ENCODE measurements around the gene CHST15. TPM values are rescaled to one million over a fixed set of nuclear protein-coding genes. Genes with fewer than 3 reads are reported as not detected.

The CHST15 gene
- total and polyA plus RNA-seq, 2 experiments from 2014 or later: 0.06 to 0.11 TPM

- Histone ChIP-seq H3K4me1 (ENCODE audit: insufficient read depth) (no peaks in the 10 kb centered on the region), H3K9me3 (ENCODE audit: low read depth) (no peaks in the 10 kb centered on the region), H3K9me2 (ENCODE audit: insufficient read depth) (no peaks in the 10 kb centered on the region), H3F3A (ENCODE audit: insufficient read depth) (no peaks in the 10 kb centered on the region), H3K79me2 (ENCODE audit: insufficient read depth) (no peaks in the 10 kb centered on the region), H2AFZ (no peak overlapping the region), H3K4me3 (no peak overlapping the region), H3K27ac (no peak overlapping the region), H3K9ac (no peak overlapping the region), H3K4me2 (ENCODE audit: unreplicated experiment) (no peak overlapping the region), H4K20me1 (ENCODE audit: insufficient read depth) (no peaks in the 10 kb centered on the region), H3K36me3 (ENCODE audit: low read depth) (no peaks in the 10 kb centered on the region), H3K27me3 (replicated peaks; ENCODE audit: insufficient read depth) (peaks cover 72% of the 10 kb centered on the region)
- in situ Hi-C loops (cut with MboI): no loop called here
- TF ChIP-seq EZH2 (IDR thresholded peaks at IDR 0.05; ENCODE audit: insufficient read depth, poor library complexity, severe bottlenecking) (no peak), EZH2phosphoT487 (IDR thresholded peaks at IDR 0.05; ENCODE audit: insufficient read depth, low read depth) (no peak)
- WGBS, 2 experiments (ENCODE audit: low coverage in 1 of 2, low lambda C conversion rate in 2 of 2, missing lambda C conversion rate in 2 of 2): 22 to 25% methylated on average over 13 of the region's 13 CpGs
- DNase-seq: peak; percentile 18
Measured at GRCh38 chr10:124019886-124020797, 73.3 kb downstream of the CHST15 start.

DNA sequence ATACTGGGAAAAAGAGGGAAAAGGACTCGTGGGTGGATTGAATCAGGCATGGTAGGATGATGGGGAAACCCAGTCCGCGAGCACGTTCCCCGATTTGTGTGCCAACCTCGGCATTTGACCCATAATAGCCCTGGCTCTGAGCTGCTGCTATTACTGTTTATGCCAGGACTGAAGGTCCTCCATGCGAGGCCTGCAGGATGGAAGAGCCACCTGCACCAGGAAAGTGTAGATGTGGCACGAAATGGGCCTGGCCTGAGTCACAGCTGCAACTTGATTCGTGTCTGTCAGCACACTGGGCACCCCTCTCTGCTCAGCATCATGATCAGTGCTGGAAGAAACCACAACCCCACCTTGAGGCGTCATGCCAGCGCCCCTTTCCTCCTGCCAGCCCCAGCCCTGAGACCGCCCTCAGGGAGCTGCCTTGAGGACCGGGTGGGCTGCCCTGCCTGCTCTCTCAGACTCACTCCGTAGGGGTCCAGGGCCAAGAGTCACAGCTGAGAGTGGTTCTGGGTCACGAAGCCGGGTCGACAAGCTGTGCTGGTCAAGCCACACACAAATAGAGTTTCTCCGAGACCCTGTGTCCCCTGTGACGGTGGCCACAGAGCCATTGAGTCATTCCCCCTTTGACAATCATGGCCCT lies 74.4 kb downstream of the CHST15 start:
- no peaks in the 10 kb centered on the region for H3K9me2 ChIP-seq (ENCODE audit: insufficient read depth)
- H3K4me1 ChIP-seq (ENCODE audit: insufficient read depth): no peaks in the 10 kb centered on the region
- no peak overlapping the region for H3K4me3 ChIP-seq
- H3K36me3 ChIP-seq (ENCODE audit: low read depth): no peaks in the 10 kb centered on the region
- H3K27ac ChIP-seq: no peak overlapping the region
- H3K27me3 ChIP-seq (replicated peaks; ENCODE audit: insufficient read depth): peaks cover 60% of the 10 kb centered on the region
- H2AFZ ChIP-seq: no peak overlapping the region
- TF ChIP-seq EZH2phosphoT487 (IDR thresholded peaks at IDR 0.05; ENCODE audit: insufficient read depth, low read depth): no peak
- TF ChIP-seq EZH2 (IDR thresholded peaks at IDR 0.05; ENCODE audit: insufficient read depth, poor library complexity, severe bottlenecking): no peak
- 72 to 73% methylated on average over 19 of the region's 19 CpGs for WGBS, 2 experiments (ENCODE audit: low coverage in 1 of 2, low lambda C conversion rate in 2 of 2, missing lambda C conversion rate in 2 of 2)
- H3K9me3 ChIP-seq (ENCODE audit: low read depth): no peaks in the 10 kb centered on the region
- H3K79me2 ChIP-seq (ENCODE audit: insufficient read depth): no peaks in the 10 kb centered on the region
- in situ Hi-C loops (cut with MboI): no loop called here
- no peaks in the 10 kb centered on the region for H4K20me1 ChIP-seq (ENCODE audit: insufficient read depth)
- H3K4me2 ChIP-seq (ENCODE audit: unreplicated experiment): no peak overlapping the region
- no peak for DNase-seq
- no peaks in the 10 kb centered on the region for H3F3A ChIP-seq (ENCODE audit: insufficient read depth)
- H3K9ac ChIP-seq: no peak overlapping the region

- H3K9me3 ChIP-seq (ENCODE audit: low read depth): no peaks in the 10 kb centered on the region
- H3K79me2 ChIP-seq (ENCODE audit: insufficient read depth): no peaks in the 10 kb centered on the region
- H2AFZ ChIP-seq: no peak overlapping the region
- no peaks in the 10 kb centered on the region for H3K4me1 ChIP-seq (ENCODE audit: insufficient read depth)
- H3K9ac ChIP-seq: no peak overlapping the region
- H3F3A ChIP-seq (ENCODE audit: insufficient read depth): no peaks in the 10 kb centered on the region
- no peaks in the 10 kb centered on the region for H3K36me3 ChIP-seq (ENCODE audit: low read depth)
- no peaks in the 10 kb centered on the region for H4K20me1 ChIP-seq (ENCODE audit: insufficient read depth)
- no peak for TF ChIP-seq EZH2phosphoT487 (IDR thresholded peaks at IDR 0.05; ENCODE audit: insufficient read depth, low read depth)
- no peak for TF ChIP-seq EZH2 (IDR thresholded peaks at IDR 0.05; ENCODE audit: insufficient read depth, poor library complexity, severe bottlenecking)
- no peak overlapping the region for H3K27ac ChIP-seq
- in situ Hi-C loops (cut with MboI): no loop called here
- no peaks in the 10 kb centered on the region for H3K9me2 ChIP-seq (ENCODE audit: insufficient read depth)
- no peak for DNase-seq
- H3K4me3 ChIP-seq: no peak overlapping the region
- H3K4me2 ChIP-seq (ENCODE audit: unreplicated experiment): no peak overlapping the region
- H3K27me3 ChIP-seq (replicated peaks; ENCODE audit: insufficient read depth): peaks cover 54% of the 10 kb centered on the region
- 41 to 58% methylated on average over 5 of the region's 5 CpGs for WGBS, 2 experiments (ENCODE audit: low coverage in 1 of 2, low lambda C conversion rate in 2 of 2, missing lambda C conversion rate in 2 of 2)
Measured at GRCh38 chr10:124017729-124018128, 75.7 kb downstream of the CHST15 start.

GRCh38 chr10:124016804-124017375 lies 76.5 kb downstream of the CHST15 start:
- H3K27me3 ChIP-seq (replicated peaks; ENCODE audit: insufficient read depth): peaks cover 49% of the 10 kb centered on the region
- no peak overlapping the region for H3K4me3 ChIP-seq
- no peak for TF ChIP-seq EZH2 (IDR thresholded peaks at IDR 0.05; ENCODE audit: insufficient read depth, poor library complexity, severe bottlenecking)
- TF ChIP-seq EZH2phosphoT487 (IDR thresholded peaks at IDR 0.05; ENCODE audit: insufficient read depth, low read depth): no peak
- H3K79me2 ChIP-seq (ENCODE audit: insufficient read depth): no peaks in the 10 kb centered on the region
- no peaks in the 10 kb centered on the region for H4K20me1 ChIP-seq (ENCODE audit: insufficient read depth)
- H3K4me2 ChIP-seq (ENCODE audit: unreplicated experiment): no peak overlapping the region
- no peaks in the 10 kb centered on the region for H3K9me2 ChIP-seq (ENCODE audit: insufficient read depth)
- no peaks in the 10 kb centered on the region for H3F3A ChIP-seq (ENCODE audit: insufficient read depth)
- H3K4me1 ChIP-seq (ENCODE audit: insufficient read depth): no peaks in the 10 kb centered on the region
- WGBS, 2 experiments (ENCODE audit: low coverage in 1 of 2, low lambda C conversion rate in 2 of 2, missing lambda C conversion rate in 2 of 2): 44 to 50% methylated on average over 10 of the region's 10 CpGs
- H3K9ac ChIP-seq: no peak overlapping the region
- H2AFZ ChIP-seq: no peak overlapping the region
- no peaks in the 10 kb centered on the region for H3K9me3 ChIP-seq (ENCODE audit: low read depth)
- H3K36me3 ChIP-seq (ENCODE audit: low read depth): no peaks in the 10 kb centered on the region
- no peak for DNase-seq
- H3K27ac ChIP-seq: no peak overlapping the region
- in situ Hi-C loops (cut with MboI): no loop called here
